Neural progenitor cell (in vitro differentiated cells): ENCODE measurements around the gene RSF1. TPM values are rescaled to one million over a fixed set of nuclear protein-coding genes. Genes with fewer than 3 reads are reported as not detected.

ENCODE experiments used
- DNase-seq: peaks from one replicate; pipeline ENCODE4 v3.0.0-alpha.2; 2016; ENCODE audit warnings: low spot score
- H2AFZ ChIP-seq: fragments of 200-600 bp; sonication (generic); replicated peaks from 2 replicates; pipeline ENCODE4 v1.6.1; 2016; ENCODE audit warnings: antibody characterized with exemption
- H3F3A ChIP-seq: fragments of 200-600 bp; sonication (generic); 2 replicates; pipeline ENCODE4 v1.6.1; 2016; ENCODE audit warnings: antibody characterized with exemption, low read depth
- H3K27ac ChIP-seq: fragments of 200-600 bp; sonication (generic); 2 replicates; pipeline ENCODE4 v1.5.1; 2016; ENCODE audit warnings: mild to moderate bottlenecking
- H3K27me3 ChIP-seq: fragments of 200-600 bp; sonication (generic); 2 replicates; pipeline ENCODE4 v1.6.1; 2016; ENCODE audit warnings: mild to moderate bottlenecking, moderate library complexity
- H3K36me3 ChIP-seq: fragments of 200-600 bp; sonication (generic); 2 replicates; pipeline ENCODE4 v1.5.1; 2016
- H3K4me1 ChIP-seq: fragments of 200-600 bp; sonication (generic); 2 replicates; pipeline ENCODE4 v1.6.1; 2016; ENCODE audit warnings: mixed run types
- H3K4me2 ChIP-seq: fragments of 200-600 bp; sonication (generic); 2 replicates; pipeline ENCODE4 v1.6.1; 2016
- H3K4me3 ChIP-seq: fragments of 200-600 bp; sonication (generic); 2 replicates; pipeline ENCODE4 v1.5.1; 2016
- H3K79me2 ChIP-seq: fragments of 200-600 bp; sonication (generic); 2 replicates; pipeline ENCODE4 v1.6.1; 2016; ENCODE audit warnings: low read depth
- H3K9ac ChIP-seq: fragments of 200-600 bp; sonication (generic); 2 replicates; pipeline ENCODE4 v1.6.1; 2016
- H3K9me3 ChIP-seq: fragments of 200-600 bp; sonication (generic); 2 replicates; pipeline ENCODE4 v1.5.1; 2016; ENCODE audit warnings: low read depth
- H4K20me1 ChIP-seq: fragments of 200-600 bp; sonication (generic); 2 replicates; pipeline ENCODE4 v1.6.1; 2016; ENCODE audit warnings: low read depth
- H3K27ac Mint-ChIP-seq: 3 replicates; pipeline ENCODE4 v1.8.0; 2021; ENCODE audit warnings: mixed read lengths
- H3K27me3 Mint-ChIP-seq: 2 replicates; pipeline ENCODE4 v1.8.0; 2022; ENCODE audit warnings: low read depth, mild to moderate bottlenecking, inconsistent platforms, moderate library complexity, mixed read lengths; ENCODE audit not compliant: insufficient read depth
- H3K36me3 Mint-ChIP-seq: 3 replicates; pipeline ENCODE4 v1.8.0; 2021; ENCODE audit warnings: mixed read lengths
- H3K4me1 Mint-ChIP-seq: 3 replicates; pipeline ENCODE4 v1.8.0; 2021; ENCODE audit warnings: mixed read lengths
- H3K4me3 Mint-ChIP-seq: 3 replicates; pipeline ENCODE4 v1.8.0; 2021; ENCODE audit warnings: mild to moderate bottlenecking, moderate library complexity, mixed read lengths
- H3K9me3 Mint-ChIP-seq: 3 replicates; pipeline ENCODE4 v1.8.0; 2020; ENCODE audit warnings: mixed read lengths
- EZH2 ChIP-seq: fragments of 200-600 bp; sonication (generic); IDR thresholded peaks from 2 replicates; pipeline ENCODE4 v1.6.1; 2017; ENCODE audit warnings: antibody characterized with exemption, mild to moderate bottlenecking, moderate library complexity
- EZH2phosphoT487 ChIP-seq: fragments of 200-600 bp; sonication (generic); IDR thresholded peaks from 2 replicates; pipeline ENCODE4 v1.6.1; 2017; ENCODE audit warnings: antibody characterized with exemption
- total RNA-seq: library from RNA; depleted of rRNA; stranded (reverse); fragments of >200 nt; gene quantifications from 2 replicates; pipeline ENCODE4 v1.2.3, GENCODE V29; 2015; ENCODE audit warnings: low replicate concordance
- TF ChIP-seq, protein P1 (sequence below): fragments of 200-600 bp; sonication (generic); IDR thresholded peaks from 2 replicates; pipeline ENCODE4 v1.5.1; 2017; ENCODE audit warnings: antibody characterized with exemption, mild to moderate bottlenecking

Gene RSF1
- total RNA-seq, 1 donor from 2014 or later, result 106 TPM

DNA sequence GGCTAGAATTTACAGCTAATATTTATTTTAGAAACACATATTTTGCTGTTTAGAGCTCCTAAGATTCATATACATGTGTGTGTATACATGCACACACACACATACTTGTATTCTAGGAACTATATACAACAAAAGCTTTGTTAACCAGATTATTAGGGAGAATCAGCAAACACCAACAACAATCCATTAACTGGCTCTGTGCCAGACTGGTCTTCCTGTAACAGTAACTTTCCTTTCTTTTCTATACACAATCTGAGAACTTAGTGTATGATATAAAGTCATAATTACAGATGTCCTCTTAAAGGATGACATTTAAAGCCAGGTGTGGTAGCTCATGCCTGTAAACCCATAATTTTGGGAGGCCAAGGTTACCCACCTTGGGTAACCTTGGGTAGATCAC, 133.4 kb downstream of the RSF1 start:
- Histone ChIP-seq H3K4me3 (no peak overlapping the region), H3K79me2 (no peaks in the 10 kb centered on the region), H4K20me1 (peaks cover 3% of the 10 kb centered on the region), H3K9me3 (no peaks in the 10 kb centered on the region), H3K27me3 (no peaks in the 10 kb centered on the region), H2AFZ (no peak overlapping the region), H3K27ac (no peak overlapping the region), H3F3A (no peaks in the 10 kb centered on the region), H3K4me1 (no peaks in the 10 kb centered on the region), H3K36me3 (peaks cover 8% of the 10 kb centered on the region), H3K9ac (no peak overlapping the region), H3K4me2 (no peak overlapping the region)
- no peaks in the 10 kb centered on the region for H3K9me3 Mint-ChIP-seq
- no peaks in the 10 kb centered on the region for H3K4me1 Mint-ChIP-seq
- H3K36me3 Mint-ChIP-seq, result peaks cover 26% of the 10 kb centered on the region
- DNase-seq, result no peak
- H3K27ac Mint-ChIP-seq, result no peak overlapping the region
- no peak for TF ChIP-seq EZH2
- no peak for TF ChIP-seq EZH2phosphoT487
- TF ChIP-seq, protein P1, sequence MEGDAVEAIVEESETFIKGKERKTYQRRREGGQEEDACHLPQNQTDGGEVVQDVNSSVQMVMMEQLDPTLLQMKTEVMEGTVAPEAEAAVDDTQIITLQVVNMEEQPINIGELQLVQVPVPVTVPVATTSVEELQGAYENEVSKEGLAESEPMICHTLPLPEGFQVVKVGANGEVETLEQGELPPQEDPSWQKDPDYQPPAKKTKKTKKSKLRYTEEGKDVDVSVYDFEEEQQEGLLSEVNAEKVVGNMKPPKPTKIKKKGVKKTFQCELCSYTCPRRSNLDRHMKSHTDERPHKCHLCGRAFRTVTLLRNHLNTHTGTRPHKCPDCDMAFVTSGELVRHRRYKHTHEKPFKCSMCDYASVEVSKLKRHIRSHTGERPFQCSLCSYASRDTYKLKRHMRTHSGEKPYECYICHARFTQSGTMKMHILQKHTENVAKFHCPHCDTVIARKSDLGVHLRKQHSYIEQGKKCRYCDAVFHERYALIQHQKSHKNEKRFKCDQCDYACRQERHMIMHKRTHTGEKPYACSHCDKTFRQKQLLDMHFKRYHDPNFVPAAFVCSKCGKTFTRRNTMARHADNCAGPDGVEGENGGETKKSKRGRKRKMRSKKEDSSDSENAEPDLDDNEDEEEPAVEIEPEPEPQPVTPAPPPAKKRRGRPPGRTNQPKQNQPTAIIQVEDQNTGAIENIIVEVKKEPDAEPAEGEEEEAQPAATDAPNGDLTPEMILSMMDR, result no peak
- no peak overlapping the region for H3K4me3 Mint-ChIP-seq
- peaks cover 4% of the 10 kb centered on the region for H3K27me3 Mint-ChIP-seq

DNA sequence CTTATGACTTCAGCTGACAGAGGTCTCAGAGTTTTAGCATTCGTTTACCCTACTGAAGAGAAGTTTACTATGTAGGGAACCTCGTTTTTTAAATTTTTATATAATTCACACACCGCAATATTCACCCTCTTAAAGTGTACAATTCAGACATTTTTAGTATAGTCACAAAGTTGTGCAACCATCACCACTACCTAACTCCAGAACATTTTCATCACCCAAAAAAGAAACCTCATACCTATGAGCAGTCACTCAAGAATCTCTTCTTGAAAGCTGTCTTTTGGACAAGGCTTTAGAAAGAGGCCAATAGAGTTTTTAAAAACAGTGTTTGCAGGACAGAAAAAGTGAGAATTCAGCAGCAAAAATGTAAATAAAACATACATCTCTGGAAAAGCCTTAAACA, 143.4 kb downstream of the RSF1 start:
- Histone ChIP-seq H3K9ac (no peak overlapping the region), H2AFZ (no peak overlapping the region), H4K20me1 (no peaks in the 10 kb centered on the region), H3K79me2 (no peaks in the 10 kb centered on the region), H3K36me3 (peaks cover 37% of the 10 kb centered on the region), H3K4me1 (no peaks in the 10 kb centered on the region), H3K9me3 (no peaks in the 10 kb centered on the region), H3F3A (no peaks in the 10 kb centered on the region), H3K4me2 (no peak overlapping the region), H3K27me3 (no peaks in the 10 kb centered on the region), H3K27ac (no peak overlapping the region), H3K4me3 (no peak overlapping the region)
- DNase-seq, result no peak
- H3K27ac Mint-ChIP-seq, result no peak overlapping the region
- TF ChIP-seq EZH2, result no peak
- TF ChIP-seq, protein P1, result no peak
- TF ChIP-seq EZH2phosphoT487, result no peak
- H3K9me3 Mint-ChIP-seq, result no peaks in the 10 kb centered on the region
- no peak overlapping the region for H3K4me3 Mint-ChIP-seq
- H3K4me1 Mint-ChIP-seq, result no peaks in the 10 kb centered on the region
- peaks cover 36% of the 10 kb centered on the region for H3K36me3 Mint-ChIP-seq
- no peaks in the 10 kb centered on the region for H3K27me3 Mint-ChIP-seq

GRCh38 chr11:77672264-77672663, 148.3 kb downstream of the RSF1 start:
- TF ChIP-seq EZH2, result no peak
- TF ChIP-seq, protein P1, result no peak
- TF ChIP-seq EZH2phosphoT487, result no peak
- DNase-seq, result no peak
- H3K36me3 ChIP-seq, result peaks cover 31% of the 10 kb centered on the region
- H3K4me3 Mint-ChIP-seq, result no peak overlapping the region
- no peak overlapping the region for H3K27ac ChIP-seq
- no peaks in the 10 kb centered on the region for H3K79me2 ChIP-seq
- H3K36me3 Mint-ChIP-seq, result peaks cover 51% of the 10 kb centered on the region
- no peaks in the 10 kb centered on the region for H3K4me1 ChIP-seq
- H2AFZ ChIP-seq, result no peak overlapping the region
- no peak overlapping the region for H3K9ac ChIP-seq
- H3K9me3 Mint-ChIP-seq, result no peaks in the 10 kb centered on the region
- H3K4me2 ChIP-seq, result no peak overlapping the region
- H3K27me3 Mint-ChIP-seq, result no peaks in the 10 kb centered on the region
- no peaks in the 10 kb centered on the region for H3K27me3 ChIP-seq
- H3K4me3 ChIP-seq, result no peak overlapping the region
- H3K27ac Mint-ChIP-seq, result no peak overlapping the region
- no peaks in the 10 kb centered on the region for H3K9me3 ChIP-seq
- H4K20me1 ChIP-seq, result peaks cover 2% of the 10 kb centered on the region
- H3F3A ChIP-seq, result no peaks in the 10 kb centered on the region
- no peaks in the 10 kb centered on the region for H3K4me1 Mint-ChIP-seq
